HCT116 (cell line): ENCODE results near the gene PTCD1. TPM values are rescaled to one million over a fixed set of nuclear protein-coding genes. Genes with fewer than 3 reads are reported as not detected.

Source experiments
- ATAC-seq: fragments of 200-7000 bp; cut with Tn5 transposase; 2 replicates; pipeline ENCODE4 v1.9.1; 2020; ENCODE audit warnings: mild to moderate bottlenecking, moderate library complexity
- BruUV-seq: library from RNA; stranded (reverse); fragments of 400-500 nt; replicated peaks from 2 replicates; lab custom pipeline; 2021; lab: Mats Ljungman, UMichigan
- CTCF ChIA-PET: fragments of 300-600 bp; sonication (Branson Sonifier 250); formaldehyde crosslinking; loops from one replicate; lab custom pipeline; 2021; ENCODE audit warnings: antibody characterized with exemption; lab: Charles Lee
- POLR2A ChIA-PET: fragments of 300-600, 350-600 bp; sonication (Branson Sonifier 250); formaldehyde crosslinking; loops from one replicate; lab custom pipeline; 2021; ENCODE audit warnings: antibody characterized with exemption; lab: Charles Lee
- RAD21 ChIA-PET, 2 experiments: fragments of 300-600 bp; sonication (Branson Sonifier 250); formaldehyde crosslinking; loops; one replicate each; lab custom pipeline; 2023; ENCODE audit warnings: low total read pairs in 2 of 2; ENCODE audit not compliant: uncharacterized antibody in 2 of 2, unreplicated experiment in 2 of 2, low non-redundant PET in 1 of 2; lab: Charles Lee
- DNase-seq: peaks from one replicate; pipeline ENCODE4 v3.0.0-alpha.2; 2010; ENCODE audit warnings: low read depth, low spot score
- H2AFZ ChIP-seq: fragments of 200-600 bp; shearing (Covaris generic), sonication (generic); 2 replicates; pipeline ENCODE4 v1.6.1; 2017; ENCODE audit warnings: low read depth, mixed run types, mixed read lengths, antibody characterized with exemption, low read length; ENCODE audit not compliant: poor library complexity, severe bottlenecking
- H3K27ac ChIP-seq: 2 replicates; pipeline ENCODE4 v1.5.1; 2012; ENCODE audit warnings: low read depth, low read length
- H3K27me3 ChIP-seq: fragments of 200-600 bp; sonication (generic); 2 replicates; pipeline ENCODE4 v1.6.1; 2016; ENCODE audit warnings: mixed run types, low read length, mixed read lengths; ENCODE audit not compliant: insufficient read depth
- H3K36me3 ChIP-seq, 2 experiments: fragments of 200-500 bp in 1 of 2; fragments of 200-600 bp in 1 of 2; sonication (Bioruptor generic) in 1 of 2; sonication (generic) in 1 of 2; 2 replicates each; pipeline versions ENCODE4 v1.5.1 to v1.6.1; 2014 to 2016; ENCODE audit warnings: low read length in 2 of 2, inconsistent platforms in 1 of 2, mixed read lengths in 1 of 2, mixed run types in 1 of 2; ENCODE audit not compliant: insufficient read depth in 2 of 2, control insufficient read depth in 1 of 2
- H3K4me1 ChIP-seq, 2 experiments: fragments of 200-600 bp in 1 of 2; sonication (generic) in 1 of 2; 2 replicates each; pipeline versions ENCODE4 v1.5.1 to v1.6.1; 2012 to 2017; ENCODE audit warnings: low read length in 2 of 2, inconsistent platforms in 1 of 2, mild to moderate bottlenecking in 1 of 2, mixed read lengths in 1 of 2, mixed run types in 1 of 2, moderate library complexity in 1 of 2; ENCODE audit not compliant: insufficient read depth in 2 of 2, control insufficient read depth in 1 of 2
- H3K4me2 ChIP-seq: fragments of 200-600 bp; sonication (generic); 2 replicates; pipeline ENCODE4 v1.6.1; 2017; ENCODE audit warnings: mixed run types, low read length, mixed read lengths
- H3K4me3 ChIP-seq, 2 experiments: fragments of 200-600 bp in 1 of 2; sonication (generic) in 1 of 2; replicated peaks in 1 of 2; 2 replicates each; pipeline ENCODE4 v1.5.1; 2011 to 2016; ENCODE audit warnings: low read length in 2 of 2, control low read depth in 1 of 2, low read depth in 1 of 2, mild to moderate bottlenecking in 1 of 2, mixed read lengths in 1 of 2, mixed run types in 1 of 2
- H3K79me2 ChIP-seq: fragments of 200-600 bp; sonication (generic); 2 replicates; pipeline ENCODE4 v1.6.1; 2017; ENCODE audit warnings: mild to moderate bottlenecking, mixed run types, low read length, moderate library complexity, mixed read lengths; ENCODE audit not compliant: insufficient read depth
- H3K9ac ChIP-seq: fragments of 200-600 bp; sonication (generic); 2 replicates; pipeline ENCODE4 v1.6.1; 2016; ENCODE audit warnings: low read length, mixed read lengths
- H3K9me2 ChIP-seq: fragments of 200-600 bp; sonication (generic), shearing (Covaris generic); 2 replicates; pipeline ENCODE4 v1.6.1; 2017; ENCODE audit warnings: mixed run types, mild to moderate bottlenecking, moderate library complexity; ENCODE audit not compliant: insufficient read depth
- H3K9me3 ChIP-seq, 2 experiments: fragments of 200-500 bp in 1 of 2; fragments of 200-600 bp in 1 of 2; sonication (Bioruptor generic) in 1 of 2; sonication (generic) in 1 of 2; 2 replicates each; pipeline ENCODE4 v1.6.1; 2014 to 2017; ENCODE audit warnings: low read length in 2 of 2, mixed read lengths in 2 of 2, inconsistent platforms in 1 of 2, low read depth in 1 of 2, mild to moderate bottlenecking in 1 of 2, mixed run types in 1 of 2, moderate library complexity in 1 of 2; ENCODE audit not compliant: control insufficient read depth in 1 of 2, insufficient read depth in 1 of 2
- H4K20me1 ChIP-seq: fragments of 200-600 bp; sonication (generic), shearing (Covaris generic); 2 replicates; pipeline ENCODE4 v1.6.1; 2017; ENCODE audit warnings: mixed run types, mild to moderate bottlenecking, moderate library complexity; ENCODE audit not compliant: insufficient read depth
- ATF3 ChIP-seq: IDR thresholded peaks from 2 replicates; pipeline ENCODE4 v1.6.1; 2012
- CBX3 ChIP-seq: IDR thresholded peaks from 2 replicates; pipeline ENCODE4 v1.6.1; 2012; ENCODE audit warnings: low read depth
- CEBPB ChIP-seq: IDR thresholded peaks from 2 replicates; pipeline ENCODE4 v1.6.1; 2012; ENCODE audit warnings: low read depth
- CTCF ChIP-seq, 3 experiments: fragments of 200-600 bp in 1 of 3; sonication (generic) in 1 of 3; IDR thresholded peaks in 2 of 3; conservative IDR thresholded peaks in 1 of 3; 2 replicates each; pipeline ENCODE4 v1.5.1; 2012 to 2017; ENCODE audit warnings: low read depth in 2 of 3, low read length in 2 of 3, antibody characterized with exemption in 1 of 3, borderline replicate concordance in 1 of 3, control low read depth in 1 of 3, mild to moderate bottlenecking in 1 of 3, mixed read lengths in 1 of 3, mixed run types in 1 of 3, moderate library complexity in 1 of 3; ENCODE audit not compliant: insufficient read depth in 1 of 3
- EGR1 ChIP-seq: IDR thresholded peaks from 2 replicates; pipeline ENCODE4 v1.6.1; 2012; ENCODE audit warnings: low read depth
- ELF1 ChIP-seq: IDR thresholded peaks from 2 replicates; pipeline ENCODE4 v1.6.1; 2012; ENCODE audit warnings: low read depth, borderline replicate concordance
- EZH2 ChIP-seq: fragments of 200-600 bp; sonication (generic); IDR thresholded peaks from 2 replicates; pipeline ENCODE4 v1.6.1; 2017; ENCODE audit warnings: antibody characterized with exemption, mixed run types
- EZH2phosphoT487 ChIP-seq: fragments of 200-600 bp; IDR thresholded peaks from 2 replicates; pipeline ENCODE4 v1.6.1; 2018; ENCODE audit warnings: antibody characterized with exemption, borderline replicate concordance
- FOSL1 ChIP-seq: IDR thresholded peaks from 2 replicates; pipeline ENCODE4 v1.6.1; 2012; ENCODE audit warnings: low read depth
- JUND ChIP-seq: IDR thresholded peaks from 2 replicates; pipeline ENCODE4 v1.6.1; 2012
- MAX ChIP-seq: IDR thresholded peaks from 2 replicates; pipeline ENCODE4 v1.6.1; 2012
- POLR2AphosphoS5 ChIP-seq: IDR thresholded peaks from 2 replicates; pipeline ENCODE4 v1.6.1; 2011; ENCODE audit warnings: mild to moderate bottlenecking, low read depth, low read length, moderate library complexity
- RAD21 ChIP-seq: IDR thresholded peaks from 2 replicates; pipeline ENCODE4 v1.6.1; 2012; ENCODE audit warnings: low read depth, mild to moderate bottlenecking
- SIN3A ChIP-seq: IDR thresholded peaks from 2 replicates; pipeline ENCODE4 v1.6.1; 2012; ENCODE audit warnings: low read depth
- SP1 ChIP-seq: IDR thresholded peaks from 2 replicates; pipeline ENCODE4 v1.6.1; 2012; ENCODE audit warnings: low read depth
- YY1 ChIP-seq: IDR thresholded peaks from 2 replicates; pipeline ENCODE4 v1.6.1; 2011; ENCODE audit warnings: low read length, low read depth, moderate library complexity, mild to moderate bottlenecking; ENCODE audit not compliant: insufficient replicate concordance; ENCODE audit errors: extremely low read depth
- ZBTB33 ChIP-seq: IDR thresholded peaks from 2 replicates; pipeline ENCODE4 v1.6.1; 2011; ENCODE audit warnings: mild to moderate bottlenecking, low read length, moderate library complexity; ENCODE audit not compliant: insufficient replicate concordance; ENCODE audit errors: extremely low read depth
- ZFX ChIP-seq: fragments of 450-650 bp; IDR thresholded peaks from 2 replicates; pipeline ENCODE4 v1.6.1; 2017
- ZNF274 ChIP-seq: fragments of 200-500 bp; sonication (Bioruptor generic); IDR thresholded peaks from 2 replicates; pipeline ENCODE4 v1.6.1; 2014; ENCODE audit warnings: mild to moderate bottlenecking, low read depth, low read length, inconsistent platforms
- intact Hi-C: fragments of 100-400 bp; cut with micrococcal nuclease; formaldehyde crosslinking; loops from 2 replicates; pipeline ENCODE4 v1.10.0; 2022
- total RNA-seq: library from RNA; stranded (reverse); gene quantifications from one replicate; pipeline ENCODE4 v1.2.1, GENCODE V29; 2021; ENCODE audit not compliant: unreplicated experiment

Gene PTCD1
- total RNA-seq, 1 experiment from 2014 or later = 9.2 TPM

- POLR2A ChIA-PET = no interaction called here
- RAD21 ChIA-PET = no interaction called here
- H3K9me2 ChIP-seq = no peaks in the 10 kb centered on the region
- H3K4me3 ChIP-seq = no peak overlapping the region
- ATAC-seq (no peak), DNase-seq (no peak)
- no peak overlapping the region for H3K27ac ChIP-seq
- no peak overlapping the region for H3K9ac ChIP-seq
- H3K9me3 ChIP-seq = no peaks in the 10 kb centered on the region
- H4K20me1 ChIP-seq = no peaks in the 10 kb centered on the region; the same call in 1 of the 2 replicates
- TF ChIP-seq CBX3 (no peak), ELF1 (no peak), ZNF274 (no peak), EGR1 (no peak), RAD21 (no peak), CTCF (IDR thresholded peaks at IDR 0.05 in 2 of 3, conservative IDR thresholded peaks at IDR 0.05 in 1 of 3; ENCODE audit: borderline replicate concordance in 1 of 3, insufficient read depth in 1 of 3, low read depth in 2 of 3, low read length in 2 of 3) (no peak), JUND (no peak), YY1 (no peak), EZH2phosphoT487 (no peak), SP1 (no peak), EZH2 (no peak), POLR2AphosphoS5 (no peak), ATF3 (no peak), CEBPB (no peak), FOSL1 (no peak), ZBTB33 (no peak), SIN3A (no peak), ZFX (no peak), MAX (no peak)
- H3K36me3 ChIP-seq = peaks cover 4 to 11% of the 10 kb centered on the region in 2 experiments; a peak in 3 of 4 replicates
- no peaks in the 10 kb centered on the region for H3K27me3 ChIP-seq
- H3K79me2 ChIP-seq = peaks cover 33% of the 10 kb centered on the region
- intact Hi-C loops = no loop called here
- peaks cover 1 to 3% of the 10 kb centered on the region in 2 experiments; a peak in 1 of 4 replicates for H3K4me1 ChIP-seq
- H2AFZ ChIP-seq = no peak overlapping the region
- H3K4me2 ChIP-seq = no peak overlapping the region
- CTCF ChIA-PET = no interaction called here
- BruUV-seq = no TSS peak
Measured at GRCh38 chr7:99385564-99385963, 53.0 kb downstream of the PTCD1 start.
